HCT116 (cell line): ENCODE results near the gene LARP1.

Source experiments
- EZH2 ChIP-seq: fragments of 200-600 bp; sonication (generic); IDR thresholded peaks from 2 replicates; pipeline ENCODE4 v1.6.1; 2017; ENCODE audit warnings: antibody characterized with exemption, mixed run types
- EZH2phosphoT487 ChIP-seq: fragments of 200-600 bp; IDR thresholded peaks from 2 replicates; pipeline ENCODE4 v1.6.1; 2018; ENCODE audit warnings: antibody characterized with exemption, borderline replicate concordance
- JUND ChIP-seq: IDR thresholded peaks from 2 replicates; pipeline ENCODE4 v1.6.1; 2012
- POLR2A ChIP-seq: IDR thresholded peaks from 2 replicates; pipeline ENCODE4 v1.7.0; 2011; ENCODE audit warnings: borderline replicate concordance; ENCODE audit not compliant: insufficient read depth, insufficient read length; ENCODE audit errors: extremely low read depth
- REST ChIP-seq: IDR thresholded peaks from 2 replicates; pipeline ENCODE4 v1.6.1; 2012; ENCODE audit warnings: low read depth
- YY1 ChIP-seq: IDR thresholded peaks from 2 replicates; pipeline ENCODE4 v1.6.1; 2011; ENCODE audit warnings: low read length, low read depth, moderate library complexity, mild to moderate bottlenecking; ENCODE audit not compliant: insufficient replicate concordance; ENCODE audit errors: extremely low read depth
- ZFX ChIP-seq: fragments of 450-650 bp; IDR thresholded peaks from 2 replicates; pipeline ENCODE4 v1.6.1; 2017
- ZNF274 ChIP-seq: fragments of 200-500 bp; sonication (Bioruptor generic); IDR thresholded peaks from 2 replicates; pipeline ENCODE4 v1.6.1; 2014; ENCODE audit warnings: mild to moderate bottlenecking, low read depth, low read length, inconsistent platforms
- TF ChIP-seq, protein P1 (sequence below), 3 experiments: fragments of 200-600 bp in 1 of 3; sonication (generic) in 1 of 3; IDR thresholded peaks in 2 of 3; conservative IDR thresholded peaks in 1 of 3; 2 replicates each; pipeline ENCODE4 v1.5.1; 2012 to 2017; ENCODE audit warnings: low read depth in 2 of 3, low read length in 2 of 3, antibody characterized with exemption in 1 of 3, borderline replicate concordance in 1 of 3, control low read depth in 1 of 3, mild to moderate bottlenecking in 1 of 3, mixed read lengths in 1 of 3, mixed run types in 1 of 3, moderate library complexity in 1 of 3; ENCODE audit not compliant: insufficient read depth in 1 of 3

DNA sequence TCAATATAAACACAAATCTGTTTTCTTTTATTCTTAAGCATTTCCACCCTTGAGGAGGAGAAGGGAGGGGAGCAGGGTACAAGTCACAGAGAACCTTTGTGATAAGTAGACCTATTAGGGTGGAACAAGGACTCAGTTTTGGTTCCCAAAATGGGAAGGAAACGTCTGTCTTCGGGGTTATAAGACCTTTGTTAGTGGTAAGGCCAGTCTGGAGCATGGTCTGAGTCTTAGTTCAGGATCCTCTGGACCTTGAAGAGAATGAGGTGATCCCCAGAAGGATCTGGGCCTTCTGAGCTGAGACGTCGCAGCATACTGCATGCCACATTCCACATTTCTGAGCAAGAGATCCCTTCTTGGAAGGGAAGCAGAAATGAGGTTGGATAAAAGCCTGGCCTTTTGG is 58.0 kb downstream of the LARP1 start:
- TF ChIP-seq ZNF274 (no peak), EZH2phosphoT487 (no peak), YY1 (no peak), JUND (no peak), POLR2A (no peak), REST (no peak), ZFX (no peak), EZH2 (no peak)
- TF ChIP-seq, protein P1, sequence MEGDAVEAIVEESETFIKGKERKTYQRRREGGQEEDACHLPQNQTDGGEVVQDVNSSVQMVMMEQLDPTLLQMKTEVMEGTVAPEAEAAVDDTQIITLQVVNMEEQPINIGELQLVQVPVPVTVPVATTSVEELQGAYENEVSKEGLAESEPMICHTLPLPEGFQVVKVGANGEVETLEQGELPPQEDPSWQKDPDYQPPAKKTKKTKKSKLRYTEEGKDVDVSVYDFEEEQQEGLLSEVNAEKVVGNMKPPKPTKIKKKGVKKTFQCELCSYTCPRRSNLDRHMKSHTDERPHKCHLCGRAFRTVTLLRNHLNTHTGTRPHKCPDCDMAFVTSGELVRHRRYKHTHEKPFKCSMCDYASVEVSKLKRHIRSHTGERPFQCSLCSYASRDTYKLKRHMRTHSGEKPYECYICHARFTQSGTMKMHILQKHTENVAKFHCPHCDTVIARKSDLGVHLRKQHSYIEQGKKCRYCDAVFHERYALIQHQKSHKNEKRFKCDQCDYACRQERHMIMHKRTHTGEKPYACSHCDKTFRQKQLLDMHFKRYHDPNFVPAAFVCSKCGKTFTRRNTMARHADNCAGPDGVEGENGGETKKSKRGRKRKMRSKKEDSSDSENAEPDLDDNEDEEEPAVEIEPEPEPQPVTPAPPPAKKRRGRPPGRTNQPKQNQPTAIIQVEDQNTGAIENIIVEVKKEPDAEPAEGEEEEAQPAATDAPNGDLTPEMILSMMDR (IDR thresholded peaks at IDR 0.05 in 2 of 3, conservative IDR thresholded peaks at IDR 0.05 in 1 of 3; ENCODE audit: borderline replicate concordance in 1 of 3, insufficient read depth in 1 of 3, low read depth in 2 of 3, low read length in 2 of 3): no peak
